HG03432 (cell line): ENCODE measurements around the gene RNF111.

Source experiments
- ATAC-seq: cut with Tn5 transposase; IDR thresholded peaks from one replicate; pipeline ENCODE4 v1.9.1; 2021; ENCODE audit warnings: mild to moderate bottlenecking, moderate library complexity; ENCODE audit not compliant: unreplicated experiment

RNF111 gene

DNA sequence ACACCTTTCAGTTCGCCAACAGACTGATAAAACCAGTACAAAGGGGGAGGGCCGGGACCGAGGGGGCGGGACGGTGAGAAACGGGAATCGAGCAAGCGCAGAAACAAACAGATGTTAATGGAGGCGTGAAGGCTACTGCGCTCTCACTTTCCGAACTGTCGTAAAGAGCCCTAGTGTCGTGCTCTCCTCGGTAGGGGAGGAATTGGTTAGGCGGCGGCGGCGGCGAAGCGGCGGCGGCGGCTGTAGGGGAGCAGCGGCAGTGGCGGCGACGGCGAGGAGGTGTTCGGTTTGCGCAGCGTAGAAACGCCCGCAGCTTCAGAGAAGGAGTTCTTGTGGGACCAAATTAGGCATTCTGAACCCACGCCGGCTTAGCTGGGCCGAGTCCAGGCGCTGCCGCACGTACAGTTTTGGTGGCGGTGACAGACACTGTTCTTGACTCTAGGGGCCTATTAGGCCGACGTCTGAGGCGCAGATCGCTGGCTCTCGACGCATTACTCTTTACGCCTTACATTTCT, at the start of gene RNF111:
Gene RNF111 (plus strand): TSS at position 173 of the 515 bp plus-strand sequence. CDS start 43,160 bp downstream, outside the sequence.
- peak; percentile 84 for ATAC-seq

DNA sequence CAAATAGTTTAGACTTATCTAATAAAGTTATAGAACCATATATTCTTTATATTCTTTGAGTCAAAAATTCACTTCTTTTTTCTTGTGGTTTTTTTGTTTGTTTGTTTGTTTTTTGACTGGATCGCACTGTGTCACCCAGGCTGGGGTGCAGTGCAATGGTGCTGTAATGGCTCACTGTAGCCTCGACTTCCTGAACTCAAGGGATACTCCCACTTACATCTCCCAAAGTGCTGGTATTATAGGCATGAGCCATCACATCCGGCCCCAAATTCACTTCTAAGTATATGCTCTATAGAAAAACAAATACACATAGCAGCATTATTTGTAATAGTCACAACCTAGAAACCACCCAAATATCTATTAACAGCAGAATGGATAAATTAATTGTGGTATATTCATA, 40.3 kb upstream of the RNF111 start:
- no peak for ATAC-seq

GRCh38 chr15:58951388-58952007, 36.0 kb upstream of the RNF111 start:
- no peak for ATAC-seq

DNA sequence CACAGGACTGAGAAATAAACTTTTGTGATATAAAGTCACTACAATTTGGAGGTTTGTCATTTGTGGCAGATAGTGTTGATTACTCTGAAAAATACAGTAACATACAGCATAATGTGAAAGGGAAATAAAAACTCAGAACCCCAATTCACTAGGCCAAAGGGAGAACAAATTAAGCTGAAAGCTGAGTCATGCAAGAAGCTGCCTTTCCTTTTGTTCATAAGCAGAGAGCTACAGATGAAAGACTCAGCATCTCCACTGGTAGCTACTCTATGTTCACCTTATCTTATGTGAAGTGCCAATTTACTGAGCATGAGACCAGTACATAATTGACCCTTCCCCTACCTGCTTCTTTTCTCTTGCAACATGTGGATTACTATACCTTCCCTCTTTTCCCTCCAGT, 34.7 kb upstream of the RNF111 start:
- ATAC-seq = no peak

DNA sequence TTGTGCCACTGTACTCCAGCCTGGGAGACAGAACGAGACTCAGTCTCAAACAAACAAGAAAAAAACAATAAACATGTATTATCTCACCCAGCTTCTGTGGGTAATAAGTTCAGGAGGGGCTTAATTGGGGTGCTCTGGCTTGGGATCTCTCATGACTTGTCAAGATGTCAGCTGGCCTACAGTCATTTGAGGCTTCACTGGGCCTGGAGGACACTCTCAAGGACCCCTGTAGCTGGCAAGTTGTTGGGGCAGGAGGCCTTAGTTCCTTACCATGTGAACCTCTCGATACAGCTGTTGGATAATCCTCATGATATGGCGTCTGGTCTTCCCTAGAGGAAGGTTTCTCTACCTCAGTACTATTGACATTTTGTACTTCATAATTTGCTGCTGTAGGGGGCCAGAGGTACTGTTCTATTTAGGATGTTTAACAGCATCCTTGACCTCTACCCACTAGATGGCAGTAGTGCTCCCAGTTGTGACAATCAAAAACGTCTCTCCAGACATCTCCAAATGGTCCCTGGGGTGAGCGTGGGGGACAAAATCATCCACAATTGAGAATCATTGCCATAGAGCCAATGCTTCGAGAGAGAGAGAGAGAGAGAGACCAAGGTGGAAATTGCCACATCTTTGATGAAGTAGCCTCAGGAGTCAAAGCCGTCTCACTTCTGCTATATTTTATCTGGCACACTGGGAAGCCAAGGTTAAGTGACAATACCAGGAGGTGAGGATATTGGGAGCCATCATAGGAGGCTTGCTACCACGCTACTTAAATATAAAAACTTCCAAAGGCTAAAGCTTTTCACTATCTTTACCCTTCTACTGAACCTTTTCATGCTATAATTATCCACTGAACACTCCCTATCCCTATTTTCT, 30.1 kb upstream of the RNF111 start:
- peak; percentile 76 for ATAC-seq

GRCh38 chr15:58958811-58959210, 28.7 kb upstream of the RNF111 start:
- no peak for ATAC-seq

DNA sequence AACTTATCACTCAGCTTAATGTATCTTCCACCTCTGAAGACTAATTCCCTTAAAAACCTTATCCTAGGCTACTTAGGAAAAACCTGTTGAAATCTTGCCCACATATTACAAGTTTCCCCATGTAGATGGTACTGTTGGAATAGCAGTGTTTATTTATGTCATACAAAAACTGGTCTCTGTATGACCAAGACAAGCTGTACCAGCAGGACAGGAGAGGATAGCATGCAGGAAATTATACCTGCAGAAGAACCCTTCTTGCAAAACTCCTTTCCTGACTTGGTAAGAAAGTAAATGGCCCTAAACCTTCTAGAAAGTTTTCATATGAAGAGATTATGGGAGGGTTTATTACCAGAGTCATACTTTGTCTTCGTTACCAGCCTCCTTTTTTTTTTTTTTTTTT, 25.3 kb upstream of the RNF111 start:
- ATAC-seq = no peak

- no peak for ATAC-seq
These were observed 24.5 kb upstream of the RNF111 start for GRCh38 chr15:58962662-58963565.

GRCh38 chr15:58966698-58967097, 20.8 kb upstream of the RNF111 start:
- no peak for ATAC-seq

GRCh38 chr15:58967479-58967878, 20.0 kb upstream of the RNF111 start:
- no peak for ATAC-seq

GRCh38 chr15:58977887-58978286, 9.6 kb upstream of the RNF111 start:
- ATAC-seq = no peak

DNA sequence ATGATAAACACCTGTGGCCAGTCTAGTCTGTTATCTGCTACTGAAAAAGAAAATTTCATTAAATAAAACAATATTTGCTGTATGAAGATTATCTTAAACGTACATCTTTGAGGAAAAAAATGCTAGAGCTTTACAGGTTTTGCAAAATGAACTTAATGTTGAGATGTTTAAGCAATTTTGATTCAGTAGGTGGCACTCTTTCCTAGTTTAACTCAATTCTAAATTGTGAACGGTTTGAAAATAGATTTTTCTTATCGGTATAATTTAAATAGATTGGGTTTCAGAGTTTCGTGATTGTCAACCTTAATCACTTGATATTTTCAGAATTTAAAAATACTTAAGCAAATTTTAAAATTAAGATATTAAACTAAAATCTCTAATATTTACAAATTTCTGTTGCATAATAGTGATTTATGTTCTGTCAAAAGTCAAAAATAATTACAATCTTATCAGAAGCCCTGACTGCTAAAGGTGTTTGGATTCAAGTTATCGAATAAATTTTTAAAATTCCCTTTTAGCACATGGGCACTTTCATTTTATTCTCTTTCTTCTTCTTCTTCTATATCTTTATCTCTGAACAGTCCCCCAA, 7.0 kb upstream of the RNF111 start:
- no peak for ATAC-seq

GRCh38 chr15:58981808-58982475, 5.5 kb upstream of the RNF111 start:
- no peak for ATAC-seq

GRCh38 chr15:58983261-58983660, 4.2 kb upstream of the RNF111 start:
- ATAC-seq = no peak

GRCh38 chr15:58985443-58985842, 2.0 kb upstream of the RNF111 start:
- no peak for ATAC-seq

DNA sequence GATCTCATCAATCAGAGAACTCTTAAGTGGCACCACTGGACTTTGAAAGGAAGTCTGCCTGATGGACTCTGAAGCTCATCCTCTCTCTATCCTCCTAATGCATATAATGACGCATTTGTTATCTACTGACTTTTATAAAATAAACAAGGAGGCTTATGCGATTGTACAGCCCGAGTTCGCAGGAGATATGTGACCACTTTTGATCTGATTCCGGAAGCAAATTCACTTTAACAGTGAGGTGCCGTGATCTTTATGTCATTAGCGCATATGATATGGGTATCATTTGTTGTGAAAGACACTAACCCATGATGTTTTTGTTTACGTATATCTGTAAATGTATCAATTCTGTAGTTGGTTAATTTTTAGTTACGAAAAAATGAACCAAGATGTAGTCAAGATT, 427 bp upstream of the RNF111 start:
- ATAC-seq = no peak

GRCh38 chr15:58988006-58988785, 733 bp downstream of the RNF111 start:
- peak; percentile 47 for ATAC-seq

DNA sequence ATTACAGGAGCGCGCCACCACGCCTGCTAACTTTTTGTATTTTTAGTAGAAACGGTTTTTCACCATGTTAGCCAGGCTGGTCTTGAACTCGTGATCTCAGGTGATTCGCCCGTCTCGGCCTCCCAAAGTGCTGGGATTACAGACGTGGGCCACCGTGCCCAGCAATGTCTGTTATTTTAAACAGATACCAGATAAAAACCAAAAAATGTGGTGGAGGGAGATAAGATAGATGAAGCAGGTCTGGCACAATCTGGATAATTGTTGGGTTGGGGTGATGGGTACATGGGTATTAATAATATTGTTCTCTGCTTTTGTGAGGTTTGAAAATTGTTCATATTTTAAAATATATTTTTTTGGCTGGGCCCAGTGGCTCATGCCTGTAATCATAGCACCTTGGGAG, 4.7 kb downstream of the RNF111 start:
- ATAC-seq = no peak

DNA sequence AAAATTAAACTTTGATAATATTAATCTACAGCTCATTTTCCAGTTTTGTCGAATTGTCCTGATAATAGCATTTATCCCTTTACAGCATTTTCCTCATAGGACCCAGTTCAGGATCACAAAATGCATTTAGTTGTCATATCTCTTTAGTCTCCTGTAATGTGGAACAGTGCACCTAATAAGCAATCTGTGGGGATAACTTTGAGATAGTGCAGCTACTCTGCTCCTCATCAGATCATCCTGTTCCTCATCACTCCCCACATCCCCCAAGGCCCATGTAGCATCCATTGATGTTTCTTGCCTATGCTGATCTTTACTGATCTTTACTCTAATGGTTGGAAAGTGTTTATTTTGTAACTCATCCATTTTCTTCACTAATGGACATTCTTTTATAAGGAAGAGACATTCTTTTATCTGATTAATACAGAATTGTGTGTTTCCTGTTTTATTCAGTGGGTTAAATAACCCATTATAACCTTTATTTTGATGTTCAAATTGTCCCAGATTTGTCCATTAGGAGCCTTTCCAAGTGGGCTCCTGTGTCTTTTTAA, 7.5 kb downstream of the RNF111 start:
- ATAC-seq = no peak
